Heart left ventricle (tissue), 13 donors: ENCODE measurements around the gene MCC.

Source experiments
- CTCF ChIP-seq, 12 donors: fragments of 200-600 bp; sonication (generic) in 4 of 12; IDR thresholded peaks; one replicate each; pipeline versions ENCODE4 v1.5.0 to v1.8.0; 2018 to 2022; ENCODE audit warnings: antibody characterized with exemption in 12 of 12, mild to moderate bottlenecking in 5 of 12
- POLR2A ChIP-seq, 2 donors: fragments of 450-650 bp; IDR thresholded peaks; one replicate each; pipeline ENCODE4 v1.6.1; 2017; ENCODE audit warnings: antibody characterized with exemption in 2 of 2, mild to moderate bottlenecking in 2 of 2, moderate library complexity in 2 of 2
- donor health status: ischemic (EF 13 %, LVEDD 7.1; RV severe dilation, severe dysfunction).
- donor health status: DM: no; HTN: yes; CAD: no.
- donor health status: DM: no; HTN: no; CAD: no.
- donor health status: ischemic (EF 25% LVEDD 6.9; RV normal size, moderate dysfunction).
- donor health status: ischemic (EF 25% LVEDD 5.7; RV mildly dilated, moderate dysfunction).
- donor health status: ischemic (EF 35%, LVEDD 5.7; RV mildly dilated, moderate dysfunction).
- donor health status: nonischemic (EF 11% LVEDD 7.7; RV severe dilation, severe dysfunction).
- donor health status: DM: yes; HTN: yes; CAD: no.
- donor health status: PGD.
- donor health status: ischemic (EF 29% LVEDD 5.4; RV normal size, mild dysfunction).
- donor health status: nonischemic (EF 23%, LVEDD 6.1; RV moderate dilation, normal function).

GRCh38 chr5:113183694-113184093 lies 304.6 kb downstream of the MCC start:
- TF ChIP-seq POLR2A (IDR thresholded peaks at IDR 0.05) (no peak), CTCF (IDR thresholded peaks at IDR 0.05) (no peak)
